ENCODE data around the gene CCDC177.

CCDC177 gene

GRCh38 chr14:69527635-69528034, 47.0 kb downstream of the CCDC177 start:
- no peak for DNase-seq

GRCh38 chr14:69525896-69526295, 48.8 kb downstream of the CCDC177 start:
- no peak for DNase-seq

GRCh38 chr14:69522026-69522425, 52.6 kb downstream of the CCDC177 start:
- DNase-seq = no peak
